Glomerular endothelial cell (primary cell): ENCODE results near the gene HOXB1. TPM values are rescaled to one million over a fixed set of nuclear protein-coding genes. Genes with fewer than 3 reads are reported as not detected.

Experiments
- total RNA-seq: library from RNA; depleted of rRNA; stranded (reverse); fragments of >200 nt; gene quantifications from 2 replicates; pipeline ENCODE4 v1.2.3, GENCODE V29; 2015

HOXB1 gene
- total RNA-seq, 1 donor from 2014 or later: not detected

Other genes with a start within 250 kb of the HOXB1 start
- gene SKAP1, start 100.8 kb downstream of the HOXB1 start, total RNA-seq: 0.58 and 0.99 TPM in 2 replicates
- 16.6 and 39.7 TPM in 2 replicates for gene HOXB2, start 14.1 kb upstream of the HOXB1 start, total RNA-seq
- 7.9 and 10.3 TPM in 2 replicates for gene HOXB4, start 47.3 kb upstream of the HOXB1 start, total RNA-seq
- 17.7 and 48.0 TPM in 2 replicates for gene HOXB3, start 59.2 kb upstream of the HOXB1 start, total RNA-seq
- gene HOXB5, start 62.8 kb upstream of the HOXB1 start, total RNA-seq: 2.4 and 7.4 TPM in 2 replicates
- 48.2 and 51.0 TPM in 2 replicates for gene HOXB6, start 74.0 kb upstream of the HOXB1 start, total RNA-seq
- gene HOXB7, start 80.0 kb upstream of the HOXB1 start, total RNA-seq: 39.4 and 44.7 TPM in 2 replicates
- gene HOXB8, start 84.3 kb upstream of the HOXB1 start, total RNA-seq: 27.0 and 31.7 TPM in 2 replicates
- 14.5 and 16.7 TPM in 2 replicates for gene HOXB9, start 95.3 kb upstream of the HOXB1 start, total RNA-seq
- gene PRAC1, start 191.5 kb upstream of the HOXB1 start, total RNA-seq: not detected in 2 replicates
- not detected in 2 replicates for gene PRAC2, start 192.2 kb upstream of the HOXB1 start, total RNA-seq
- not detected in 2 replicates for gene HOXB13, start 197.7 kb upstream of the HOXB1 start, total RNA-seq